Hepatocyte (in vitro differentiated cells): ENCODE measurements around the gene FRAS1. TPM values are rescaled to one million over a fixed set of nuclear protein-coding genes. Genes with fewer than 3 reads are reported as not detected.

Experiments used
- DNase-seq: peaks from one replicate; pipeline ENCODE4 v3.0.0-alpha.2; 2016; ENCODE audit warnings: low spot score
- H2AFZ ChIP-seq: fragments of 200-600 bp; sonication (generic); 2 replicates; pipeline ENCODE4 v1.6.0; 2016; ENCODE audit warnings: antibody characterized with exemption, mild to moderate bottlenecking
- H3K27ac ChIP-seq: fragments of 200-600 bp; sonication (generic); 2 replicates; pipeline ENCODE4 v1.5.1; 2016; ENCODE audit warnings: mild to moderate bottlenecking
- H3K27me3 ChIP-seq: fragments of 200-600 bp; sonication (generic); 2 replicates; pipeline ENCODE4 v1.6.1; 2016
- H3K36me3 ChIP-seq: fragments of 200-600 bp; sonication (generic); replicated peaks from 2 replicates; pipeline ENCODE4 v1.5.1; 2016; ENCODE audit warnings: low read depth; ENCODE audit not compliant: insufficient read depth
- H3K4me1 ChIP-seq: fragments of 200-600 bp; sonication (generic); 2 replicates; pipeline ENCODE4 v1.5.1; 2016; ENCODE audit warnings: mild to moderate bottlenecking, moderate library complexity; ENCODE audit not compliant: insufficient read depth
- H3K4me2 ChIP-seq: fragments of 200-600 bp; sonication (generic); 2 replicates; pipeline ENCODE4 v1.6.0; 2016
- H3K4me3 ChIP-seq: fragments of 200-600 bp; sonication (generic); 2 replicates; pipeline ENCODE4 v1.5.1; 2016; ENCODE audit warnings: mild to moderate bottlenecking
- H3K79me2 ChIP-seq: fragments of 200-600 bp; sonication (generic); 2 replicates; pipeline ENCODE4 v1.6.0; 2017; ENCODE audit warnings: mild to moderate bottlenecking
- H3K9me2 ChIP-seq: fragments of 200-600 bp; sonication (generic); replicated peaks from 2 replicates; pipeline ENCODE4 v1.6.0; 2017; ENCODE audit warnings: mild to moderate bottlenecking; ENCODE audit not compliant: insufficient read depth
- H3K9me3 ChIP-seq: fragments of 200-600 bp; sonication (generic); 2 replicates; pipeline ENCODE4 v1.5.1; 2016; ENCODE audit warnings: low read depth, mild to moderate bottlenecking
- H4K20me1 ChIP-seq: fragments of 200-600 bp; sonication (generic); 2 replicates; pipeline ENCODE4 v1.6.0; 2016; ENCODE audit warnings: mild to moderate bottlenecking; ENCODE audit not compliant: insufficient read depth, poor library complexity, severe bottlenecking
- CTCF ChIP-seq: fragments of 200-600 bp; sonication (generic); IDR thresholded peaks from 2 replicates; pipeline ENCODE4 v1.5.1; 2016; ENCODE audit warnings: antibody characterized with exemption, mild to moderate bottlenecking; ENCODE audit not compliant: poor library complexity
- EZH2 ChIP-seq: fragments of 200-600 bp; sonication (generic); IDR thresholded peaks from 2 replicates; pipeline ENCODE4 v1.6.1; 2016; ENCODE audit warnings: antibody characterized with exemption, mild to moderate bottlenecking, borderline replicate concordance
- EZH2phosphoT487 ChIP-seq: fragments of 200-600 bp; sonication (generic); IDR thresholded peaks from one replicate; pipeline ENCODE4 v1.6.1; 2018; ENCODE audit warnings: antibody characterized with exemption, mild to moderate bottlenecking, low read depth, moderate library complexity; ENCODE audit not compliant: unreplicated experiment, severe bottlenecking
- WGBS: methylation state at CpG from one replicate; pipeline ENCODE4 v1.1.6; 2016; ENCODE audit warnings: low lambda C conversion rate; ENCODE audit errors: missing lambda C conversion rate; 5-methylcytosine and 5-hydroxymethylcytosine counted together
- polyA plus RNA-seq: library from polyadenylated mRNA; unstranded; fragments of >200 nt; fragmentation: Nextera tagmentation; extraction: Ambion mirVana; gene quantifications from 2 replicates; pipeline ENCODE4 v1.2.1, GENCODE V29; 2016
- total RNA-seq: library from RNA; depleted of rRNA; stranded (reverse); fragments of >200 nt; gene quantifications from 2 replicates; pipeline ENCODE4 v1.2.3, GENCODE V29; 2014

FRAS1 gene
- total and polyA plus RNA-seq, 2 experiments from 2014 or later = 9.3 to 38.5 TPM

- no peak overlapping the region for H2AFZ ChIP-seq
- no peak overlapping the region for H3K4me2 ChIP-seq
- WGBS = 52% methylated on average over 3 of the region's 3 CpGs
These were observed 74.3 kb downstream of the FRAS1 start for GRCh38 chr4:78131403-78131802.

GRCh38 chr4:78136109-78137081 is 79.3 kb downstream of the FRAS1 start:
- WGBS = 70% methylated on average over 8 of the region's 8 CpGs
- no peak for DNase-seq

More at GRCh38 chr4:78131403-78131802, 74.3 kb downstream of the FRAS1 start:
- Histone ChIP-seq H3K4me1 (peaks cover 21% of the 10 kb centered on the region), H3K79me2 (peaks cover 52% of the 10 kb centered on the region), H3K4me3 (no peak overlapping the region), H3K36me3 (no peaks in the 10 kb centered on the region), H3K27ac (no peak overlapping the region), H4K20me1 (no peaks in the 10 kb centered on the region), H3K27me3 (no peaks in the 10 kb centered on the region), H3K9me2 (no peaks in the 10 kb centered on the region), H3K9me3 (no peaks in the 10 kb centered on the region)
- TF ChIP-seq EZH2 (no peak), CTCF (no peak), EZH2phosphoT487 (no peak)
- no peak for DNase-seq

GRCh38 chr4:78137532-78137931 is 80.4 kb downstream of the FRAS1 start:
- 90% methylated on average over 1 of the region's 1 CpG for WGBS
- Histone ChIP-seq H3K79me2 (peaks cover 30% of the 10 kb centered on the region), H3K4me1 (peaks cover 19% of the 10 kb centered on the region), H3K9me2 (no peaks in the 10 kb centered on the region), H3K27ac (no peak overlapping the region), H2AFZ (no peak overlapping the region), H4K20me1 (no peaks in the 10 kb centered on the region), H3K4me3 (no peak overlapping the region), H3K4me2 (no peak overlapping the region), H3K9me3 (no peaks in the 10 kb centered on the region), H3K27me3 (no peaks in the 10 kb centered on the region), H3K36me3 (no peaks in the 10 kb centered on the region)
- TF ChIP-seq CTCF (no peak), EZH2phosphoT487 (no peak), EZH2 (no peak)
- DNase-seq = no peak

More at GRCh38 chr4:78136109-78137081, 79.3 kb downstream of the FRAS1 start:
- Histone ChIP-seq H3K79me2 (peaks cover 33% of the 10 kb centered on the region), H3K4me3 (no peak overlapping the region), H3K27me3 (no peaks in the 10 kb centered on the region), H3K4me1 (peaks cover 22% of the 10 kb centered on the region), H3K4me2 (peak overlapping the region; percentile 21), H3K36me3 (no peaks in the 10 kb centered on the region), H2AFZ (no peak overlapping the region), H3K27ac (peak overlapping the region; percentile 6), H4K20me1 (no peaks in the 10 kb centered on the region), H3K9me2 (no peaks in the 10 kb centered on the region), H3K9me3 (no peaks in the 10 kb centered on the region)
- TF ChIP-seq EZH2phosphoT487 (no peak), EZH2 (no peak), CTCF (no peak)
